K562 (cell line): ENCODE measurements around the gene AGRN. TPM values are rescaled to one million over a fixed set of nuclear protein-coding genes. Genes with fewer than 3 reads are reported as not detected.
A peak's percentile ranks its signal among the peaks of the same experiment; 100 is the strongest.

Experiments
- BRD4 ChIP-seq: fragments of 200-600 bp; sonication (generic); IDR thresholded peaks from 2 replicates; pipeline ENCODE4 v1.6.1; 2017; ENCODE audit warnings: inconsistent platforms
- C11orf30 ChIP-seq: fragments of 450-650 bp; IDR thresholded peaks from 2 replicates; pipeline ENCODE4 v1.6.1; 2016; ENCODE audit warnings: low read depth, mild to moderate bottlenecking
- CAMTA2 ChIP-seq: fragments of 250-450 bp; sonication (Bioruptor Pico); conservative IDR thresholded peaks from 2 replicates; pipeline ENCODE4 v1.5.1; 2022
- FOXM1 ChIP-seq, 2 experiments: fragments of 450-650 bp in 1 of 2; sonication (generic) in 1 of 2; formaldehyde crosslinking in 1 of 2; IDR thresholded peaks; 2 replicates each; pipeline versions ENCODE4 v1.6.1 to v1.9.0; 2017 to 2022; ENCODE audit warnings: low read depth in 2 of 2, mild to moderate bottlenecking in 2 of 2, missing genetic modification reagents in 1 of 2, moderate library complexity in 1 of 2
- HEY1 ChIP-seq: fragments of 250-450 bp; sonication (Bioruptor Pico); IDR thresholded peaks from 2 replicates; pipeline ENCODE4 v1.5.0; 2020; ENCODE audit warnings: mild to moderate bottlenecking, moderate library complexity, borderline replicate concordance
- KAT8 ChIP-seq: fragments of 450-650 bp; IDR thresholded peaks from 2 replicates; pipeline ENCODE4 v1.6.1; 2016; ENCODE audit warnings: low read depth, mild to moderate bottlenecking
- MBD2 ChIP-seq: sonication (generic); IDR thresholded peaks from 2 replicates; pipeline ENCODE4 v1.6.1; 2016; ENCODE audit warnings: low read depth, borderline replicate concordance
- MECOM ChIP-seq: fragments of 250-450 bp; sonication (Bioruptor Pico); IDR thresholded peaks from 2 replicates; pipeline ENCODE4 v1.8.0; 2022; ENCODE audit warnings: inconsistent platforms
- NR4A1 ChIP-seq, 2 experiments: fragments of 250-450 bp in 1 of 2; fragments of 450-650 bp in 1 of 2; sonication (Bioruptor Pico) in 1 of 2; IDR thresholded peaks; 2 replicates each; pipeline versions ENCODE4 v1.4.0 to v1.6.1; 2016 to 2020; ENCODE audit warnings: mild to moderate bottlenecking in 2 of 2, missing compliant biosample characterization in 1 of 2, missing genetic modification characterization in 1 of 2, moderate library complexity in 1 of 2
- PTBP1 ChIP-seq: fragments of 200-400 bp; formaldehyde crosslinking; IDR thresholded peaks from 2 replicates; pipeline ENCODE4 v1.6.1; 2017; ENCODE audit warnings: low read depth, low read length
- TCF7L2 ChIP-seq: fragments of 150-350 bp; IDR thresholded peaks from 2 replicates; pipeline ENCODE4 v1.6.1; 2016; ENCODE audit warnings: low read depth, mild to moderate bottlenecking, low read length, moderate library complexity
- ZNF140 ChIP-seq: fragments of 250-450 bp; sonication (Bioruptor Pico); IDR thresholded peaks from 2 replicates; pipeline ENCODE4 v1.8.0; 2021; ENCODE audit warnings: moderate library complexity, mild to moderate bottlenecking, inconsistent platforms
- ZNF143 ChIP-seq: sonication (generic); formaldehyde crosslinking; IDR thresholded peaks from 2 replicates; pipeline ENCODE4 v1.9.0; 2022; ENCODE audit warnings: mild to moderate bottlenecking, missing genetic modification reagents
- ZNF197 ChIP-seq: fragments of 200-800 bp; sonication (Bioruptor generic); IDR thresholded peaks from 2 replicates; pipeline ENCODE4 v1.6.1; 2016; ENCODE audit warnings: low read depth, missing genetic modification characterization, missing compliant biosample characterization
- ZNF436 ChIP-seq: fragments of 250-450, 450-650 bp; sonication (Bioruptor Pico); formaldehyde crosslinking; IDR thresholded peaks from 2 replicates; pipeline ENCODE4 v1.7.0; 2020; ENCODE audit warnings: mild to moderate bottlenecking
- ZNF740 ChIP-seq, 3 experiments: fragments of 200-800 bp in 1 of 3; sonication (Bioruptor generic) in 1 of 3; sonication (generic) in 1 of 3; formaldehyde crosslinking in 1 of 3; IDR thresholded peaks; 2 replicates each; pipeline versions ENCODE4 v1.6.1 to v1.8.0; 2016 to 2022; ENCODE audit warnings: mild to moderate bottlenecking in 2 of 3, missing compliant biosample characterization in 2 of 3, missing genetic modification characterization in 2 of 3, missing genetic modification reagents in 1 of 3
- polyA plus RNA-seq, 8 experiments: library from polyadenylated mRNA; depleted of rRNA in 4 of 8; stranded (reverse) in 5 of 8; unstranded in 3 of 8; fragments of >200 nt; fragmentation: Nextera tagmentation in 2 of 8; fragmentation: Illumina TruSeq in 1 of 8; extraction: Ambion mirVana in 2 of 8; extraction: Trizol in 1 of 8; gene quantifications; 2 replicates each; pipeline versions ENCODE4 v1.2.1 to v1.2.3, GENCODE V29; 2011 to 2014; ENCODE audit warnings: inconsistent platforms in 1 of 8, missing spikeins in 1 of 8
- total RNA-seq, 7 experiments: library from RNA; depleted of rRNA in 6 of 7; stranded (reverse); fragments of >200 nt in 6 of 7; fragmentation: Illumina TruSeq in 2 of 7; extraction: Trizol in 2 of 7; gene quantifications; 2 replicates each; pipeline versions ENCODE4 v1.2.1 to v1.2.3, GENCODE V29; 2011 to 2021; ENCODE audit warnings: low replicate concordance in 1 of 7
- TF ChIP-seq, protein P1 (sequence below): sonication (generic); formaldehyde crosslinking; IDR thresholded peaks from 2 replicates; pipeline ENCODE4 v1.8.1; 2023; ENCODE audit warnings: mild to moderate bottlenecking, missing genetic modification reagents
- TF ChIP-seq, protein P2 (sequence below): IDR thresholded peaks from 2 replicates; pipeline ENCODE4 v1.6.1; 2011; ENCODE audit warnings: borderline replicate concordance, low read depth, mild to moderate bottlenecking, moderate library complexity, low read length; ENCODE audit not compliant: insufficient read depth, poor library complexity, severe bottlenecking
- TF ChIP-seq, protein P3 (sequence below), 2 experiments: fragments of 450-650 bp; IDR thresholded peaks; 2 replicates each; pipeline ENCODE4 v1.6.1; 2016

Gene AGRN
- total and polyA plus RNA-seq, 9 of the 15 experiments (the other 6 are each of a cell fraction or from before 2014, with no cell fraction given), result 0.04 to 111 (median 18.1) TPM

- no peak for TF ChIP-seq ZNF140
- TF ChIP-seq, protein P1, sequence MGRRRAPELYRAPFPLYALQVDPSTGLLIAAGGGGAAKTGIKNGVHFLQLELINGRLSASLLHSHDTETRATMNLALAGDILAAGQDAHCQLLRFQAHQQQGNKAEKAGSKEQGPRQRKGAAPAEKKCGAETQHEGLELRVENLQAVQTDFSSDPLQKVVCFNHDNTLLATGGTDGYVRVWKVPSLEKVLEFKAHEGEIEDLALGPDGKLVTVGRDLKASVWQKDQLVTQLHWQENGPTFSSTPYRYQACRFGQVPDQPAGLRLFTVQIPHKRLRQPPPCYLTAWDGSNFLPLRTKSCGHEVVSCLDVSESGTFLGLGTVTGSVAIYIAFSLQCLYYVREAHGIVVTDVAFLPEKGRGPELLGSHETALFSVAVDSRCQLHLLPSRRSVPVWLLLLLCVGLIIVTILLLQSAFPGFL (CRISPR knock-in tag), result no peak
- TF ChIP-seq, protein P2, sequence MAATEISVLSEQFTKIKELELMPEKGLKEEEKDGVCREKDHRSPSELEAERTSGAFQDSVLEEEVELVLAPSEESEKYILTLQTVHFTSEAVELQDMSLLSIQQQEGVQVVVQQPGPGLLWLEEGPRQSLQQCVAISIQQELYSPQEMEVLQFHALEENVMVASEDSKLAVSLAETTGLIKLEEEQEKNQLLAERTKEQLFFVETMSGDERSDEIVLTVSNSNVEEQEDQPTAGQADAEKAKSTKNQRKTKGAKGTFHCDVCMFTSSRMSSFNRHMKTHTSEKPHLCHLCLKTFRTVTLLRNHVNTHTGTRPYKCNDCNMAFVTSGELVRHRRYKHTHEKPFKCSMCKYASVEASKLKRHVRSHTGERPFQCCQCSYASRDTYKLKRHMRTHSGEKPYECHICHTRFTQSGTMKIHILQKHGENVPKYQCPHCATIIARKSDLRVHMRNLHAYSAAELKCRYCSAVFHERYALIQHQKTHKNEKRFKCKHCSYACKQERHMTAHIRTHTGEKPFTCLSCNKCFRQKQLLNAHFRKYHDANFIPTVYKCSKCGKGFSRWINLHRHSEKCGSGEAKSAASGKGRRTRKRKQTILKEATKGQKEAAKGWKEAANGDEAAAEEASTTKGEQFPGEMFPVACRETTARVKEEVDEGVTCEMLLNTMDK, result no peak
- no peak for TF ChIP-seq C11orf30
- TF ChIP-seq MBD2, result no peak
- no peak for TF ChIP-seq NR4A1 (CRISPR knock-in tag; IDR thresholded peaks at IDR 0.05)
- no peak for TF ChIP-seq NR4A1 (tag; IDR thresholded peaks at IDR 0.05)
- TF ChIP-seq CAMTA2, result no peak
- TF ChIP-seq KAT8, result no peak
- peak; percentile 69; the same call in 1 of the 2 replicates for TF ChIP-seq ZNF740 (CRISPR knock-in tag; IDR thresholded peaks at IDR 0.05)
- no peak for TF ChIP-seq ZNF740 (tag; IDR thresholded peaks at IDR 0.05)
- no peak for TF ChIP-seq PTBP1
- TF ChIP-seq ZNF197 (CRISPR knock-in tag), result no peak
- no peak for TF ChIP-seq TCF7L2
- TF ChIP-seq, protein P3, sequence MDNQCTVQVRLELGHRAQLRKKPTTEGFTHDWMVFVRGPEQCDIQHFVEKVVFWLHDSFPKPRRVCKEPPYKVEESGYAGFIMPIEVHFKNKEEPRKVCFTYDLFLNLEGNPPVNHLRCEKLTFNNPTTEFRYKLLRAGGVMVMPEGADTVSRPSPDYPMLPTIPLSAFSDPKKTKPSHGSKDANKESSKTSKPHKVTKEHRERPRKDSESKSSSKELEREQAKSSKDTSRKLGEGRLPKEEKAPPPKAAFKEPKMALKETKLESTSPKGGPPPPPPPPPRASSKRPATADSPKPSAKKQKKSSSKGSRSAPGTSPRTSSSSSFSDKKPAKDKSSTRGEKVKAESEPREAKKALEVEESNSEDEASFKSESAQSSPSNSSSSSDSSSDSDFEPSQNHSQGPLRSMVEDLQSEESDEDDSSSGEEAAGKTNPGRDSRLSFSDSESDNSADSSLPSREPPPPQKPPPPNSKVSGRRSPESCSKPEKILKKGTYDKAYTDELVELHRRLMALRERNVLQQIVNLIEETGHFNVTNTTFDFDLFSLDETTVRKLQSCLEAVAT (IDR thresholded peaks at IDR 0.05), result no peak
- no peak for TF ChIP-seq MECOM (CRISPR knock-in tag)
- no peak for TF ChIP-seq HEY1 (CRISPR knock-in tag)
- TF ChIP-seq FOXM1 (IDR thresholded peaks at IDR 0.05; ENCODE audit: low read depth), result no peak
- no peak for TF ChIP-seq FOXM1 (CRISPR knock-in tag; IDR thresholded peaks at IDR 0.05; ENCODE audit: low read depth)
- no peak for TF ChIP-seq BRD4
- TF ChIP-seq ZNF143 (CRISPR knock-in tag), result no peak
- TF ChIP-seq ZNF436 (CRISPR knock-in tag), result no peak
Measured at GRCh38 chr1:1068517-1069055, 48.7 kb downstream of the AGRN start (continued).
